GM21390 (cell line): ENCODE results near the gene IRF6.

ENCODE experiments used
- ATAC-seq: cut with Tn5 transposase; IDR thresholded peaks from one replicate; pipeline ENCODE4 v1.9.1; 2021; ENCODE audit not compliant: unreplicated experiment

Gene IRF6

GRCh38 chr1:209805875-209806760, at the start of gene IRF6:
TSS of gene IRF6 (minus strand) at chr1:209806142. CDS start at chr1:209801413, 4,729 bp downstream.
- peak; percentile 98 for ATAC-seq

- no peak for ATAC-seq
These were observed 49.7 kb upstream of the IRF6 start for GRCh38 chr1:209855623-209856022.

GRCh38 chr1:209855006-209855405, 49.1 kb upstream of the IRF6 start:
- no peak for ATAC-seq

GRCh38 chr1:209854196-209854595, 48.3 kb upstream of the IRF6 start:
- no peak for ATAC-seq

GRCh38 chr1:209853676-209854075, 47.7 kb upstream of the IRF6 start:
- ATAC-seq, result no peak

- ATAC-seq, result peak; percentile 51
These were observed 44.5 kb upstream of the IRF6 start for GRCh38 chr1:209850342-209850979.

GRCh38 chr1:209849388-209849787, 43.4 kb upstream of the IRF6 start:
- no peak for ATAC-seq

GRCh38 chr1:209845408-209845725, 39.4 kb upstream of the IRF6 start:
- ATAC-seq, result no peak

- ATAC-seq, result no peak
These were observed 38.9 kb upstream of the IRF6 start for GRCh38 chr1:209844695-209845407.

GRCh38 chr1:209840611-209841010, 34.7 kb upstream of the IRF6 start:
- no peak for ATAC-seq

GRCh38 chr1:209839875-209840546, 34.1 kb upstream of the IRF6 start:
- no peak for ATAC-seq

- ATAC-seq, result no peak
These were observed 32.6 kb upstream of the IRF6 start for GRCh38 chr1:209838537-209838936.

GRCh38 chr1:209837671-209838070, 31.7 kb upstream of the IRF6 start:
- no peak for ATAC-seq

- ATAC-seq, result no peak
These were observed 29.9 kb upstream of the IRF6 start for GRCh38 chr1:209835782-209836298.

GRCh38 chr1:209831615-209832014, 25.7 kb upstream of the IRF6 start:
- ATAC-seq, result no peak

- ATAC-seq, result no peak
These were observed 24.8 kb upstream of the IRF6 start for GRCh38 chr1:209830722-209831121.

- no peak for ATAC-seq
These were observed 23.8 kb upstream of the IRF6 start for GRCh38 chr1:209829716-209830115.

- ATAC-seq, result peak; percentile 91
These were observed 21.7 kb upstream of the IRF6 start, which contains the start of gene UTP25 for GRCh38 chr1:209827384-209828262. TSS of gene UTP25 (plus strand) at chr1:209827972. CDS start at chr1:209828064, 92 bp downstream.

GRCh38 chr1:209825591-209826434, 19.9 kb upstream of the IRF6 start:
- ATAC-seq, result no peak
